ENCODE measurements around the gene GNL2.
"Not testable (repeated sequence)": the region's sequence is repeated elsewhere in the genome, so short reads cannot be mapped to it uniquely, and the experiment has no call there.

Gene GNL2

DNA sequence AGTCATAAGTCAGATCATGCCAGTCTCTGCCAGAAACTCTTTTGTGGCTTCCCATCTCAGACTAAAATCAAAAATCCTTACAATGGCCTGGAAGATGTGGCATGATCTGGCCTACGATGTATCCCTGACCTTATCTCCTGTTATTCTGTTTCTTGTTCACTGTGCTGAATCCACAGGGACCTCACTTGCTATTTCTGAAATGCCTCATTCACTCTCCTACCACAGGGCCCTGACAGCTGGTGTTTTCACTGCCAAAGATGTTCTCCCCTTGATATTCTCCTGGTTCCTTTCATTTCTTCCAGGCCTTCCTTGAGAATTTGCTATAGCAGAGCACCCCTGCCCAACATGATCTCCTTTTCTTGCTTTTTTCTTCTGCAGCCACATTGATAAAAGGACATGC, 37.3 kb downstream of the GNL2 start:
- Histone ChIP-seq H3K9me3 (ENCODE audit: control insufficient read depth, low read length) (peaks cover 8% of the 10 kb centered on the region), H3K27ac (ENCODE audit: low read depth, low read length, severe bottlenecking) (no peak overlapping the region), H3K4me1 (ENCODE audit: control insufficient read depth, insufficient read depth, low read length, poor library complexity, severe bottlenecking) (peaks cover 3% of the 10 kb centered on the region), H3K36me3 (ENCODE audit: control insufficient read depth, insufficient read depth, low read length) (peaks cover 16% of the 10 kb centered on the region), H3K4me3 (ENCODE audit: extremely low read depth, insufficient read depth, low read length, poor library complexity, severe bottlenecking) (no peak overlapping the region)
- 88 to 93% methylated on average over 1 of the region's 1 CpG for WGBS, 2 experiments (ENCODE audit: insufficient coverage in 2 of 2)

DNA sequence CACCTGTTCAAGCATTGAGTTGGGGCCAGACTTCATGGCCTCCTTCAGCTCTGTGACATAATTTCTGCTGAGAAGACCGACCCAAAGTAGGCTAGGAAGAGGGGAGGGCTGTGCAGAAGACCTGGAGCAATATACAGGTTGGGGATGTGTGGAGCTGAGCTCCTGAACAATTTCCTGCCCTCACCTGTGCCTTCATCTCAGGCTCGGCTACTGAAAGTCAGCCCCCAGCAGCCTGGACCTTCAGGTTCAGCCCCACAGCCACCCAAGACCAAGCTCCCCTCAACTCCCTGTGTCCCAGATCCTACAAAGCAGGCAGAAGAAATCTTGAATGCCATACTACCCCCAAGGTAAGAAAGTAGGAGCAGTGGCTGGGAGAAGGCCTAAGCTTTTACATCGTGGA, 38.3 kb downstream of the GNL2 start:
- H3K36me3 ChIP-seq (ENCODE audit: control insufficient read depth, insufficient read depth, low read length), result peaks cover 7% of the 10 kb centered on the region
- peaks cover 10% of the 10 kb centered on the region for H3K4me1 ChIP-seq (ENCODE audit: control insufficient read depth, insufficient read depth, low read length, poor library complexity, severe bottlenecking)
- peaks cover 8% of the 10 kb centered on the region for H3K9me3 ChIP-seq (ENCODE audit: control insufficient read depth, low read length)
- no peak overlapping the region for H3K4me3 ChIP-seq (ENCODE audit: extremely low read depth, insufficient read depth, low read length, poor library complexity, severe bottlenecking)
- WGBS, 2 experiments (ENCODE audit: insufficient coverage in 2 of 2), result 87 to 94% methylated on average over 2 to 3 of the region's 3 CpGs
- H3K27ac ChIP-seq (ENCODE audit: low read depth, low read length, severe bottlenecking), result no peak overlapping the region

GRCh38 chr1:37556712-37557196, 39.0 kb downstream of the GNL2 start, which contains the start of gene DNALI1:
Gene DNALI1, plus strand, starts transcription at chr1:37556940. Its CDS starts 55 bp downstream, at chr1:37556995.
- peak within 1 kb of the TSS; percentile 59 for H3K27ac ChIP-seq (ENCODE audit: low read depth, low read length, severe bottlenecking)
- H3K4me3 ChIP-seq (ENCODE audit: extremely low read depth, insufficient read depth, low read length, poor library complexity, severe bottlenecking), result peak within 1 kb of the TSS; percentile 14
- peaks cover 5% of the 10 kb centered on the region for H3K36me3 ChIP-seq (ENCODE audit: control insufficient read depth, insufficient read depth, low read length)
- peaks cover 8% of the 10 kb centered on the region for H3K9me3 ChIP-seq (ENCODE audit: control insufficient read depth, low read length)
- WGBS, 2 experiments (ENCODE audit: insufficient coverage in 2 of 2), result 59 to 66% methylated on average over 20 to 31 of the region's 31 CpGs
- H3K4me1 ChIP-seq (ENCODE audit: control insufficient read depth, insufficient read depth, low read length, poor library complexity, severe bottlenecking), result peaks cover 10% of the 10 kb centered on the region

GRCh38 chr1:37553927-37554808, 41.6 kb downstream of the GNL2 start, which contains the start of gene SNIP1:
Gene SNIP1, minus strand, starts transcription at chr1:37554293. Its CDS starts 64 bp downstream, at chr1:37554229.
- Histone ChIP-seq H3K9me3 (ENCODE audit: control insufficient read depth, low read length) (peaks cover 8% of the 10 kb centered on the region), H3K27ac (ENCODE audit: low read depth, low read length, severe bottlenecking) (peak within 1 kb of the TSS; percentile 87), H3K36me3 (ENCODE audit: control insufficient read depth, insufficient read depth, low read length) (peaks cover 15% of the 10 kb centered on the region), H3K4me1 (ENCODE audit: control insufficient read depth, insufficient read depth, low read length, poor library complexity, severe bottlenecking) (peaks cover 10% of the 10 kb centered on the region), H3K4me3 (ENCODE audit: extremely low read depth, insufficient read depth, low read length, poor library complexity, severe bottlenecking) (peak within 1 kb of the TSS; percentile 95)
- 13% methylated on average over 44 to 45 of the region's 54 CpGs for WGBS, 2 experiments (ENCODE audit: insufficient coverage in 2 of 2)

DNA sequence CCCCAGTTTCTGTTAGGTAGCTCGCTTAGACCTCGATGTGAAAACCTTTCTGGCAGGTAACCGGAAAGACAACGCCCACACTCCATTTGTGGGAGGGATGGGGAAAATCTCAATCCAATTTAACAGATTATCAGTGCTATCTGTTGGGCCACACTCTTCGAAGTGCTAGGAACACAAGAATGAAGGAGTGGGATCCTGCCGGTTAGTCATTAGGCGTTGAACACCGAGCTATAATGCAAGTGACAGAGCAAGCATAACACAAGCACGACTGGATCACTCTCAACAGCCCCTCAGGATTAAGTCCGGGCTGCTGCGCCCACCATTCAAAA, 42.2 kb downstream of the GNL2 start:
- peak overlapping the region; percentile 87 for H3K27ac ChIP-seq (ENCODE audit: low read depth, low read length, severe bottlenecking)
- H3K9me3 ChIP-seq (ENCODE audit: control insufficient read depth, low read length), result peaks cover 8% of the 10 kb centered on the region
- H3K4me1 ChIP-seq (ENCODE audit: control insufficient read depth, insufficient read depth, low read length, poor library complexity, severe bottlenecking), result peaks cover 10% of the 10 kb centered on the region
- WGBS, 2 experiments (ENCODE audit: insufficient coverage in 2 of 2), result 6 to 10% methylated on average over 7 to 11 of the region's 11 CpGs
- H3K4me3 ChIP-seq (ENCODE audit: extremely low read depth, insufficient read depth, low read length, poor library complexity, severe bottlenecking), result peak overlapping the region; percentile 95
- peaks cover 20% of the 10 kb centered on the region for H3K36me3 ChIP-seq (ENCODE audit: control insufficient read depth, insufficient read depth, low read length)

- Histone ChIP-seq H3K9me3 (ENCODE audit: control insufficient read depth, low read length) (peaks cover under 1% of the 10 kb centered on the region), H3K36me3 (ENCODE audit: control insufficient read depth, insufficient read depth, low read length) (peaks cover 54% of the 10 kb centered on the region), H3K27ac (ENCODE audit: low read depth, low read length, severe bottlenecking) (no peak overlapping the region), H3K4me3 (ENCODE audit: extremely low read depth, insufficient read depth, low read length, poor library complexity, severe bottlenecking) (no peak overlapping the region), H3K4me1 (ENCODE audit: control insufficient read depth, insufficient read depth, low read length, poor library complexity, severe bottlenecking) (peaks cover 7% of the 10 kb centered on the region)
- 90 to 98% methylated on average over 3 to 5 of the region's 6 CpGs for WGBS, 2 experiments (ENCODE audit: insufficient coverage in 2 of 2)
Measured at GRCh38 chr1:37549341-37549740, 46.4 kb downstream of the GNL2 start.

- Histone ChIP-seq H3K36me3 (ENCODE audit: control insufficient read depth, insufficient read depth, low read length) (peaks cover 69% of the 10 kb centered on the region), H3K9me3 (ENCODE audit: control insufficient read depth, low read length) (no peaks in the 10 kb centered on the region), H3K4me1 (ENCODE audit: control insufficient read depth, insufficient read depth, low read length, poor library complexity, severe bottlenecking) (no peaks in the 10 kb centered on the region), H3K4me3 (ENCODE audit: extremely low read depth, insufficient read depth, low read length, poor library complexity, severe bottlenecking) (no peak overlapping the region), H3K27ac (ENCODE audit: low read depth, low read length, severe bottlenecking) (no peak overlapping the region)
- 98% methylated on average over 5 of the region's 5 CpGs for WGBS, 2 experiments (ENCODE audit: insufficient coverage in 2 of 2)
Measured at GRCh38 chr1:37545019-37545418, 50.7 kb downstream of the GNL2 start.

DNA sequence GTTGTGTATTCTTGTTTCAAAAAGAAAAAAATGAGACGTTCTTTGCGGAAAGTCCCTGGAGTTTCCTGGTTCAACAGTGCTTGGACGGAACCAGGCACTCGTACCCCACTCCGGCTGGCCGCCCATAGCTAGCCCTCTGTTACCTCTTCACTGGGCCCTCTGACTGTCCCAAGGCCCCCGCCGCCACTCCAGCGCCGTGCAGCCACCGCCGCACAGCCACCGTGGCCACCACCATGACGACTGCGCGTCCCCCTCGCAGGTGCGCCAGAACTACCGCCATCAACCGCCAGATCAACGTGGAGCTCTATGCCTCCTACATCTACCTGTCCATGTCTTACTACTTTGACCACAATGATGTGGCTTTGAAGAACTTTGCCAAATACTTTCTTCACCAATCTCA, 51.2 kb downstream of the GNL2 start:
- no peak overlapping the region for H3K4me3 ChIP-seq (ENCODE audit: extremely low read depth, insufficient read depth, low read length, poor library complexity, severe bottlenecking)
- H3K36me3 ChIP-seq (ENCODE audit: control insufficient read depth, insufficient read depth, low read length), result peaks cover 73% of the 10 kb centered on the region
- H3K9me3 ChIP-seq (ENCODE audit: control insufficient read depth, low read length), result no peaks in the 10 kb centered on the region
- no peaks in the 10 kb centered on the region for H3K4me1 ChIP-seq (ENCODE audit: control insufficient read depth, insufficient read depth, low read length, poor library complexity, severe bottlenecking)
- WGBS, 2 experiments (ENCODE audit: insufficient coverage in 2 of 2), result 92 to 100% methylated on average over 7 to 13 of the region's 21 CpGs
- H3K27ac ChIP-seq (ENCODE audit: low read depth, low read length, severe bottlenecking), result no peak overlapping the region

GRCh38 chr1:37540036-37540785, 55.5 kb downstream of the GNL2 start:
- Histone ChIP-seq H3K4me1 (ENCODE audit: control insufficient read depth, insufficient read depth, low read length, poor library complexity, severe bottlenecking) (no peaks in the 10 kb centered on the region), H3K27ac (ENCODE audit: low read depth, low read length, severe bottlenecking) (no peak overlapping the region), H3K9me3 (ENCODE audit: control insufficient read depth, low read length) (no peaks in the 10 kb centered on the region), H3K4me3 (ENCODE audit: extremely low read depth, insufficient read depth, low read length, poor library complexity, severe bottlenecking) (no peak overlapping the region), H3K36me3 (ENCODE audit: control insufficient read depth, insufficient read depth, low read length) (peaks cover 81% of the 10 kb centered on the region)
- WGBS, 2 experiments (ENCODE audit: insufficient coverage in 2 of 2), result 95 to 97% methylated on average over 28 to 29 of the region's 30 CpGs

- 94 to 98% methylated on average over 7 to 10 of the region's 10 CpGs for WGBS, 2 experiments (ENCODE audit: insufficient coverage in 2 of 2)
- H3K36me3 ChIP-seq (ENCODE audit: control insufficient read depth, insufficient read depth, low read length), result peaks cover 74% of the 10 kb centered on the region
Measured at GRCh38 chr1:37539154-37539553, 56.6 kb downstream of the GNL2 start.

More at GRCh38 chr1:37539154-37539553, 56.6 kb downstream of the GNL2 start:
- not testable (repeated sequence) for H3K4me3 ChIP-seq (ENCODE audit: extremely low read depth, insufficient read depth, low read length, poor library complexity, severe bottlenecking); H3K27ac ChIP-seq (ENCODE audit: low read depth, low read length, severe bottlenecking); H3K9me3 ChIP-seq (ENCODE audit: control insufficient read depth, low read length); H3K4me1 ChIP-seq (ENCODE audit: control insufficient read depth, insufficient read depth, low read length, poor library complexity, severe bottlenecking)

Measured in mesodermal cell (in vitro differentiated cells).